Erythroblast (primary cell): Measurements from ENCODE around the gene TBC1D2.

Experiments used
- GATA1 ChIP-seq: IDR thresholded peaks from 2 replicates; pipeline ENCODE4 v1.6.1; 2011; ENCODE audit warnings: low read depth, mild to moderate bottlenecking, control low read depth, low read length, moderate library complexity
- POLR2A ChIP-seq: IDR thresholded peaks from 2 replicates; pipeline ENCODE4 v1.6.1; 2011; ENCODE audit warnings: mild to moderate bottlenecking, low read length

GRCh38 chr9:98288881-98289280 lies 33.4 kb upstream of the TBC1D2 start:
- no peak for TF ChIP-seq POLR2A
- TF ChIP-seq GATA1: no peak
